ENCODE data around the gene TP73. TPM values are rescaled to one million over a fixed set of nuclear protein-coding genes. Genes with fewer than 3 reads are reported as not detected.

The TP73 gene
- total RNA-seq, 3 donors from 2014 or later (not counting 1 experiment from before 2014, with no cell fraction given), result 0.28 to 0.50 (median 0.39) TPM

DNA sequence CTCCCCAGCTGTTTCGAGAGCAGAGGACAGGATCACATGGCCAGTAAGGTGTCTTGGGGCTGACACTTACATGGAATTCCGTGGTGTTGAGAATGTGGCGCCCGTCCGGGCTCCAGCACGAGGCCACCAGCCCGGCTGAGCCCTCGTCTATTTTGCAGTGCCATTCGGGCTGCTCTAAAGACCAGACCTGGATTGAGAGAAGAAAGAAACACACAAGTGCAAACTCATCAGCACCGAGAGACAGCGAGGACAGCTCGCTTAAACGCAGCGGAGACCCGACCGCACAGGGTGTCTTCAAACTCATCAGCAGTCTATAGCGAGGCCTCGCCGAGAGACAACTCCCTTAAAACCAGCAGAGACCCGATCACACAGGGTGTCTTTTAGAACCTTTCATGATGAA, 5.7 kb upstream of the TP73 start:
- H3K27me3 ChIP-seq (ENCODE audit: control insufficient read depth, insufficient read depth, low read length), result peaks cover 16% of the 10 kb centered on the region
- Mint-ChIP-seq H3K27ac (no peak overlapping the region), H3K36me3 (no peaks in the 10 kb centered on the region), H3K9me3 (no peaks in the 10 kb centered on the region), H3K4me1 (peaks cover 29 to 34% of the 10 kb centered on the region in 2 donors), H3K27me3 (ENCODE audit: low read depth in 2 of 2) (peaks cover 10 to 11% of the 10 kb centered on the region in 2 donors), H3K4me3 (no peak overlapping the region)
- no peak for DNase-seq
- TF ChIP-seq, protein P1, sequence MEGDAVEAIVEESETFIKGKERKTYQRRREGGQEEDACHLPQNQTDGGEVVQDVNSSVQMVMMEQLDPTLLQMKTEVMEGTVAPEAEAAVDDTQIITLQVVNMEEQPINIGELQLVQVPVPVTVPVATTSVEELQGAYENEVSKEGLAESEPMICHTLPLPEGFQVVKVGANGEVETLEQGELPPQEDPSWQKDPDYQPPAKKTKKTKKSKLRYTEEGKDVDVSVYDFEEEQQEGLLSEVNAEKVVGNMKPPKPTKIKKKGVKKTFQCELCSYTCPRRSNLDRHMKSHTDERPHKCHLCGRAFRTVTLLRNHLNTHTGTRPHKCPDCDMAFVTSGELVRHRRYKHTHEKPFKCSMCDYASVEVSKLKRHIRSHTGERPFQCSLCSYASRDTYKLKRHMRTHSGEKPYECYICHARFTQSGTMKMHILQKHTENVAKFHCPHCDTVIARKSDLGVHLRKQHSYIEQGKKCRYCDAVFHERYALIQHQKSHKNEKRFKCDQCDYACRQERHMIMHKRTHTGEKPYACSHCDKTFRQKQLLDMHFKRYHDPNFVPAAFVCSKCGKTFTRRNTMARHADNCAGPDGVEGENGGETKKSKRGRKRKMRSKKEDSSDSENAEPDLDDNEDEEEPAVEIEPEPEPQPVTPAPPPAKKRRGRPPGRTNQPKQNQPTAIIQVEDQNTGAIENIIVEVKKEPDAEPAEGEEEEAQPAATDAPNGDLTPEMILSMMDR (IDR thresholded peaks at IDR 0.05), result no peak
- peaks cover 23% of the 10 kb centered on the region for H3K4me1 ChIP-seq (ENCODE audit: control insufficient read depth, insufficient read depth, low read length)
- H3K4me3 ChIP-seq (ENCODE audit: low read length), result no peak overlapping the region
- 95% methylated on average over 20 of the region's 20 CpGs for WGBS (ENCODE audit: insufficient coverage)
- H3K36me3 ChIP-seq (ENCODE audit: control insufficient read depth, insufficient read depth, low read length), result peaks cover 22% of the 10 kb centered on the region
- H3K9me3 ChIP-seq (ENCODE audit: control insufficient read depth, insufficient read depth, low read length), result no peaks in the 10 kb centered on the region
- intact Hi-C loops (cut with micrococcal nuclease), result no loop called here
- no peak for ATAC-seq
- no peak overlapping the region for H3K27ac ChIP-seq (ENCODE audit: low read length)

DNA sequence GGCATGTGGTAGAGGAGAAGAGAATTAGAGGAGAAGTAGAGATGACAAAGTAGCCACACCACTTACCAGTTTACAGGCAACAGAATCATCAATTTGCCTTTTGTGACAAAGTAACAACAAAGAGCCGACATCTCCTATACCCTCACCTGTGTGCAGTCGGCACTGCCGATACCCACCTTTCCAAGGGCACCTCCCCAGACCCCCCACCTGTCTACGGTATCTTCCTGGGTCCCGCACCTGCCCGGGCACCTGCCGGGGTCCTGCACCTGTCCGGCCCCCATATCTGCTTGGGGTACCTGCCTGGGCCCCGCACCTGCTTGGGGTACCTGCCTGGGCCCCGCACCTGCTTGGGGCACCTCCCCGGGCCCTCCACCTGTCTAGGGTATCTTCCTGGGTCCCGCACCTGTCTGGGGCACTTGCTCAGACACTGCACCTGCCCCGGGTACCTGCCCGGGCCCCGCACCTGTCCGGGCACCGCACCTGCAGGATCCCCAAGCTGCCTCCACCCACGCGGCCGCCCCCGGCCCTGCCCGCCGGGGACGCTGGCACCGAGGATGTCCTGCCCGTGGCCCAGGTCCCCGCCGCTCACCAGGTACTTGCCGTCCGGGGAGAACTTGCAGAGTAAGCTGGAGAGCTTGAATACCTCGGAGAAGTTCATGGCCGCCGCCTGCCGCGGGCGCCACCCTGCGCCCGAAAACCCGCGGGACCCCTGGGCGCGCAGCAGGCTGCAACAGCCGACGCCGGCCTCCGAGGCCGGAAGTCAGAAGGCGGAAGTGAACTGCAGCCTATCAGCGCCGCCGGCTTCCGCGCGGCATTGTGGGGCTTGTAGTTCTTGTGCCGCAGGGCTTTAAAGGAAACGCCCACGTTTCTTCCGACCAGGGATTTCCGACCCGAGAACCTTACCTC, 2.7 kb upstream of the TP73 start, which contains the start of gene WRAP73:
Gene WRAP73, minus strand, starts transcription at position 762 of the 906 bp plus-strand sequence. Its CDS starts 104 bp downstream, at position 658.
- peak within 1 kb of the TSS; percentile 87 for H3K4me3 Mint-ChIP-seq
- Histone ChIP-seq H3K27me3 (ENCODE audit: control insufficient read depth, insufficient read depth, low read length) (peaks cover 26% of the 10 kb centered on the region), H3K36me3 (ENCODE audit: control insufficient read depth, insufficient read depth, low read length) (peaks cover 19% of the 10 kb centered on the region), H3K4me1 (ENCODE audit: control insufficient read depth, insufficient read depth, low read length) (peaks cover 33% of the 10 kb centered on the region), H3K9me3 (ENCODE audit: control insufficient read depth, insufficient read depth, low read length) (no peaks in the 10 kb centered on the region), H3K4me3 (ENCODE audit: low read length) (peak within 1 kb of the TSS; percentile 78), H3K27ac (ENCODE audit: low read length) (no peak within 1 kb of the TSS)
- DNase-seq (peak; percentile 80 to 95), ATAC-seq (peak; percentile 97 to 99 (median 98))
- H3K36me3 Mint-ChIP-seq, result no peaks in the 10 kb centered on the region
- H3K9me3 Mint-ChIP-seq, result no peaks in the 10 kb centered on the region
- TF ChIP-seq, protein P1 (IDR thresholded peaks at IDR 0.05), result peak; percentile 15
- peaks cover 24 to 26% of the 10 kb centered on the region in 2 donors for H3K27me3 Mint-ChIP-seq (ENCODE audit: low read depth in 2 of 2)
- peaks cover 29 to 34% of the 10 kb centered on the region in 2 donors for H3K4me1 Mint-ChIP-seq
- 4% methylated on average over 60 of the region's 60 CpGs for WGBS (ENCODE audit: insufficient coverage)
- H3K27ac Mint-ChIP-seq, result peak within 1 kb of the TSS; percentile 38 to 72
- intact Hi-C loops (cut with micrococcal nuclease), result no loop called here

DNA sequence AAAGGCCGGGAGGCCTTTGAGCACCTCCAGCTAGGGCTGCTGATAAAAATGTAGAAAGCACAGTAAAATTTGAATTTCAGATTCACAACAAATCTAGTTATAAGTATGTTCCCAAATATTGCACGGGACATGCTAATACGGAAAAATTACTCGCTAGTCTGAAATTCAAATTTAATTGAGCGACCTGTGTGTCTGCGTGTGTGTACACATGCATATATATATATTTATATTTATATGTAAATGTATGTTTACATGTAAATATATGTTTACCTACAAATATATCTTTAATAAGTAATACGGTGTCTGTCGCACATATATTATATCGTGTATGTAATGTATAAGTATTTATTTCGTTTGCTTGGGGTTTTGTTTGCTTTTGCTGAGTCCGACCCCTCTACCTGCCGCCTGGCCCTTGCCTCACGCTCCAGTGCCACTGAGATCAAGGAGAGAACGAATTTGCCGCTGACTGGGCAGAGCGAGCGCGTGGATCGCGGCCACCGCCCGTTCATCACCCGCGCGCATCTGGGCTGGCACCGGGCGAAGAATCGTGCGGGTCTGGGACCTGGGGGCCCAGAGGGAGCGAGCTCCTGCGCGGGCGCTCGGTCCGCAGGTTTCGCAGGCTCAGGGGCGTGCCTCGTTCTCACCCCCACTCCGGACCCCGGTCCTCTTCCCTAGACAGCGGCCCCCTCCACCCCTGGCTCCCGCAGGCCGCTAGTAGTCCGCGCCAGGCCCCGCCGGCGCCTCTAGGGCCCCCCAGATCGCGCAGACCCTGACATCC, 1.9 kb upstream of the TP73 start:
- H3K27me3 Mint-ChIP-seq (ENCODE audit: low read depth in 2 of 2), result peaks cover 28 to 35% of the 10 kb centered on the region in 2 donors
- H3K27ac Mint-ChIP-seq, result peak overlapping the region in 1 of 2 donors; percentile 72
- WGBS (ENCODE audit: insufficient coverage), result 9% methylated on average over 43 of the region's 50 CpGs
- DNase-seq (peak in 1 of 2 donors; percentile 14), ATAC-seq (no peak)
- no peaks in the 10 kb centered on the region for H3K9me3 Mint-ChIP-seq
- no peaks in the 10 kb centered on the region for H3K36me3 Mint-ChIP-seq
- intact Hi-C loops (cut with micrococcal nuclease), result no loop called here
- Histone ChIP-seq H3K27me3 (ENCODE audit: control insufficient read depth, insufficient read depth, low read length) (peaks cover 26% of the 10 kb centered on the region), H3K4me1 (ENCODE audit: control insufficient read depth, insufficient read depth, low read length) (peaks cover 33% of the 10 kb centered on the region), H3K36me3 (ENCODE audit: control insufficient read depth, insufficient read depth, low read length) (peaks cover 14% of the 10 kb centered on the region), H3K27ac (ENCODE audit: low read length) (no peak overlapping the region), H3K4me3 (ENCODE audit: low read length) (peak overlapping the region; percentile 78), H3K9me3 (ENCODE audit: control insufficient read depth, insufficient read depth, low read length) (no peaks in the 10 kb centered on the region)
- H3K4me3 Mint-ChIP-seq, result peak overlapping the region; percentile 87
- H3K4me1 Mint-ChIP-seq, result peaks cover 29 to 34% of the 10 kb centered on the region in 2 donors
- TF ChIP-seq, protein P1 (IDR thresholded peaks at IDR 0.05), result no peak

Measured in natural killer cell (primary cell).